Measurements from ENCODE around the gene UGT1A3.

GRCh38 chr2:233772153-233772552 lies 43.3 kb downstream of the UGT1A3 start:
- TF ChIP-seq CTCF (IDR thresholded peaks at IDR 0.05) (no peak), ZFX (IDR thresholded peaks at IDR 0.05; ENCODE audit: borderline replicate concordance) (no peak)
